Measurements from ENCODE around the gene SERPINB11.
"Not testable (repeated sequence)": the region's sequence is repeated elsewhere in the genome, so short reads cannot be mapped to it uniquely, and the experiment has no call there.

SERPINB11 gene, protein sequence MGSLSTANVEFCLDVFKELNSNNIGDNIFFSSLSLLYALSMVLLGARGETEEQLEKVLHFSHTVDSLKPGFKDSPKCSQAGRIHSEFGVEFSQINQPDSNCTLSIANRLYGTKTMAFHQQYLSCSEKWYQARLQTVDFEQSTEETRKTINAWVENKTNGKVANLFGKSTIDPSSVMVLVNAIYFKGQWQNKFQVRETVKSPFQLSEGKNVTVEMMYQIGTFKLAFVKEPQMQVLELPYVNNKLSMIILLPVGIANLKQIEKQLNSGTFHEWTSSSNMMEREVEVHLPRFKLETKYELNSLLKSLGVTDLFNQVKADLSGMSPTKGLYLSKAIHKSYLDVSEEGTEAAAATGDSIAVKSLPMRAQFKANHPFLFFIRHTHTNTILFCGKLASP
- total RNA-seq = 0 to 0.07 (median 0) reads per million in 3 experiments

DNA sequence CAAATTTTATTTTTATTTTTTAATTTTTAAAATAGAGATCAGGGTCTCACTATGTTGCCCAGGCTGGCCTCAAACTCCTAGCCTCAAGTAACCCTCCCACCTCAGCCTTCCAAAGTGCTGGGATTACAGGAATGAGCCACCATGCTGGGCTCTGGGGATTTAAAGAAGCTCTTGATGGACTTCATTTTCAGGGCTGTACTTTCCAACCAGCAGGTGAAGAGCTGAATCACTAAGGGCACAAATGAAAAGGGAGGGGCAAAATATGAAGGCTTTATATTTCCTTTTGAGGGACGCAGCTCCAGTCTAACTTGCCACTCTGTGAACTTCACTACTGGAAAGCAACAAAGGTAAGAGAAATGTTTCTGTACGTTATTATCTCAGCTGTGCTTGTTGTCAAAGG, at the start of gene SERPINB11:
Gene SERPINB11 (plus strand): TSS at position 301 of the 400 bp plus-strand sequence. CDS start 7,234 bp downstream, outside the sequence.
- no peak for DNase-seq

DNA sequence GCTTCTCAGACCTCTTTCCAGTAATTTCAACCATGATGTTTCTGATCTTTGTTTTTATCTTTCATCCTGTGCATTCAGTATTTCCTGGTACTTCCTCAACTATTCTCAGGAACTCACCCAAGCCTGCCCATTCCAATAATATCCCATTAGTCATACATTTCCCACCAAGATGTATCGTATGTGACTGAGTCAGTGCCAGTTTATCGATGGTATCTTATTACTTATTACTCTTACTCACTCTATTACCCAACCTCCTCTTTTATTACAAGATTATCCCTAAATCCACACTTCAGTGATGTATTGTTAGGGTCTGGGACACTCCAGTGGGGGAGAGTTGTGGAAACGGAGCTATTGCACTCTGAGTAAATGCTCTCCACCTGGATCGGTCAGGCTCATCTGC, 43.8 kb upstream of the SERPINB11 start:
- not testable (repeated sequence) for DNase-seq

DNA sequence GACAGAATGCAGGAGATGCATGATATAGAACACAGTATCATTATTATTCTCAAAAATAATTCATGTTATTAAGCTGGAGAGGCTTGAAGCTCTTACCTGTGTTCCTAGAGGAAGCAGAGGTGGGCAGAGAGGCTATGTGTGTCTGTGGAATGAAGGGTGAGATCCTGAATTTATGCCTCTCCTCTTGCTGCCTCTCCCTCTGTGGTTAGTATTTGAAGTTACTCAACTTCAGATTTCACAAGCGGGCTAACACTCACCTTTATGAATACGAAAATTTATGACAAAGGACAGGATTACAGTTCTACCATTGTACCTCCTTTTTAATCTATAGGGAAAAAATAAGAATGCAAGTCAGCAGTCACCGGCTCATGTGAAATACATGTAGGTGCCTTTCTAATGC, 41.0 kb upstream of the SERPINB11 start, which contains the start of gene SERPINB3:
Gene SERPINB3 (minus strand): TSS at position 144 of the 400 bp plus-strand sequence. CDS start 677 bp downstream, outside the sequence.
- DNase-seq = not testable (repeated sequence)

DNA sequence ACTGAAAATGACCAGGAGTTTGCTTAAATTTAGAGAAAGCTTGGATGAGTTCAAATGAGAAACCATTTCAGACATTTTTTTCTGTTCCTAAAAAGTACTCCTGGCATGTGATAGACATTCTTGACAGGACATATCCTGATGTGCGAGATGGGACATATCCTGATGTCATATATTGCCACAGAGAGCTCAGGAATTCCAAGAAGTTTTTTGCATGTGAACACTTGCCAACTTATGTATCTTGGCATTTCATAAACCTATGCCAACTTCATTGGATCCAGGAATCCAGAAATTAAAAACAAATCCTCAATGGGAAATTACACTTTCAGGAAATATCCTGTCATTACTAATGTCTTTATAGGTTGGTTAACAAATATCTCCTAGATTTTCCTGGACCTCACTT, 38.2 kb upstream of the SERPINB11 start:
- DNase-seq = no peak

DNA sequence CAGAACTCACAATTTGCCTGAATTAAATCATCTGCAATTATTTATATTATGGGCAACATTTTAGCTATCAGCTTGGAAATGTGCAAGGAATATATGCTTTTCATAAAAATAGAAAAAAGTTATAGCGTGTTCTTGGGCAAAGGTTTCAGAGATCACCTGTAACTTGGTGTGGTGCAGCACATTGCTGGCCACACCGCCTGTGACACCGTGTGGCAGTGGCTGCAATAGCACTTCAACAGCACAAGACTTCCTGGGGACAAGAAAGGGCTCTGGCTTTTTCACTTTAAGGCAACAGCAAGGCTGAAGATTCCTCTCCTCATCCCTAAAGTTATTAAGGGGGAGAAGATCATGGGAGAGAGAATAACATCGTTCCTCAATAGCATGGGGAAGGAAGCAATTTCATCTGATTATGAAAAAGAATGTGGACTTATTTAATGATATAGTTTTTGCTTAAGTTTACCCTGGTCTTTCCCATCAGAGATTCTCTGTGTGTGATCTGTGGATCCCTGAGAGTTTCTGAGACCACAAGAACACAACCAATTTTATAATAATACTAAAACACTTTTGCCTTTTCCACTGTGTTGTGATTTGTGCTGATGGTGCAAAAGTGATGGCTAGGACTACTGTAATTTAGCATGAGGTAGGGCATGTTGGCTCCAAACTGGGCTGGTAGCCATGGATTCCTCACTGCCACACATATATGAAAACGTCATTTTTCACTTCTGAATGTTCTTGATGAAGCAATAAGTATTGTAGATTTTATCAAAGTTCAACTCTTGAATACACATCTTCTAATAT, 26.0 kb upstream of the SERPINB11 start:
- no peak for DNase-seq

DNA sequence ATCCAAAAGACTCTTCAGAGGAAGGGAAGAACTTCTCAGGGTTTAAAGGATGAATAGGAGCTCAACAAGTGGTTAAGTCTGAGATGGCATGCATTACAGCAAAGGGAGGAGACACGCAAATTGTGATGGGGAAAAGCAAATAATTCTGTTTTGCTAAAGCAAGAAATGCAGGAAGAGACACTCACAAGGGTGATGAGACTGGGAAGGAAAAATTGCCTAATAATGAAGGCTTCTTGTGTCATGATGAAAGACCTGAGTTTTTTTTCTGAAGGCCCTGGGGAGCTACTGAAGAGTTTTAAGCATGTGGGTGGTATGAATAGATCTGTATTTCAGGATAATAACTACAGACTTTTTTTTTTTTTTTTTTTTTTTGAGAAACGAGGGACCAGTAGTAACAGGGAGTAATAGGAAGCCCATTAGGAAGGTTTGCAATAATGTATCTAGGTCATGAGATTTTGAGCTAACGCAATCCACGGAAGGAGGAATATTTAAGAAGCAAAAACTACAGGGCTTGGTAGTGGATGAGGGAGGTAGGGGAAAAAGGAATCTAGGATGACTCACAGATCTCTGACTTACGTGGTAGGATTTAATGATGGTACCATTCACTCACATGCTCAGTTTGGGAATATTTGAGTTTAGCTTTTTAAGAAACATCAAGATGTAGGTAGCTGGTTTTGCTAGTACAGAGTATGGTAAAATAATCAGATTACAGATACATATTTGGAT, 25.1 kb upstream of the SERPINB11 start:
- DNase-seq = no peak

DNA sequence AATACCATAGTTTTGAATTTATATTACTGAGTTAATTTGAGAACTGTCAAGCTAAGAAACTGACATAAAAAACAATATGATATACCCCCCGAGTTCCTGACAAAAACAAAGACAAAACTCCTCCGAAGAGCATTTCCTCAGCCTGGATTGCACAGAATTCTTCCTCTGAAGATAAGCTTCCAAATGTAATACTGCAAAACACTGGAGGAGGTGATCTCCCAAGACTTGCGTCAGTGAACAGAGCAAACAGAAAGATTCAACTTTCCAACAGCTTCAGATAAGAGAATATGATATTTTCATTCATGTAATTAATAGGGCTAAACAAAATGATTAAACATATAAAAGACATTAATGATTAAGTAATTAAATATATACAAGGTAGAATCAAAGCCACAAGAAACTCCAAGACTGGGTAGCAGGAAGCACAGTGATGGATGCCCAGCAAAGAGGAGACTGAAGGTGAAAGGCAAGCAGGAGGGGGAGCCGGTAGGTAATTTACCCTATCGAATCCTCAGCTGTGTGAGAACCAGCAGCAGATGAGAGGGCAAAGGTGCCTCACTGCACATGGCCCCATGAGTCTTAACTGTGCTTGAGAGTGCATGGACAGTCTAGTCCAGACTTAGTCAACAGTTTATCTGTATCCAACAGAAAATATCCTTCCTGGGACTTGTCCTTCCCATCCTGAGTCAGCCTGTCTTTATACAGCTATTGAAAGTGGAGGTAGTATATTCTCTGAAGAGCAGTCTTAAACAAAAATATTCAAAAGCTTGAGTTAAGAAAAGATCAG, 22.7 kb upstream of the SERPINB11 start:
- DNase-seq = no peak

DNA sequence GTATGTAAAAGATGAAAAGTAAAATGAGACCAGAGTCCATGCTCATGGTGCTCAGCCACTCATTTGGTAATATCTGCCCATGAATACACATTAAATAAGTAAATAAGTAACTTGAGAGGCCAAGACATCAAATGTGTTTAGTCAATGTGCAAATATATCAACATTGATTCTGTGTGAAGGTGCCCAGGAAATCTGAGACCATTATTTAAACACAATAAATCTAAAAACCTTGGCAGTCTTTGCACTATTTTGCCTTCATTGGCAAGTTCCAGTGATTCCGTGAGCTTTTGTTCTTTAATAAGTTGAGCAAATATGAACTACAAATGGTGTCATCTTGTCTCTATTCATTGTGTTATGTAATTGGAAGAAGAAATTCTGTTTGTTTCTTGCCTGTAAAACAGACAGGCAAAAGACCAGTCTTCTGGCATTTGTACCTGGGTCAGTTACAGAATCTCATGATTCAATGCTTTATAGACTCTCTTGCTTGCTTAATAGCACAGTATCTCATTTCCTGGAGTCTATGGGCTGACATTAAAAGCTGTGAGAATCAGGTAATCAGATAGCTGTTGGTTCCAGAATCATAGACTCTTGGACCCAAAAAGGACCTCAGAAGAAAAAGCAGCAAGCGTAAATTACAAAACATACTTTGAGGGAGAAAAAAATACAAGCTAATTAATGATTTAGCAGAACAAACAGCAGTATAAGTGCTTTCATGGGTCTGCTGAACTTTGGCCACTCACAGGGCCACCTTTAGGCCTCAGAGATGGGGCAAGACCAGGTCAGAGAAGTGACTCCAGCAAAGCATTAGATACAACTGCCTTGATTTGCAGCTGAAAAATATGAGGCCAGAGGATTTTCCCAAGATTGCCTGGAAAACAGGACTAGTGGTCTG, 21.1 kb upstream of the SERPINB11 start:
- no peak for DNase-seq

DNA sequence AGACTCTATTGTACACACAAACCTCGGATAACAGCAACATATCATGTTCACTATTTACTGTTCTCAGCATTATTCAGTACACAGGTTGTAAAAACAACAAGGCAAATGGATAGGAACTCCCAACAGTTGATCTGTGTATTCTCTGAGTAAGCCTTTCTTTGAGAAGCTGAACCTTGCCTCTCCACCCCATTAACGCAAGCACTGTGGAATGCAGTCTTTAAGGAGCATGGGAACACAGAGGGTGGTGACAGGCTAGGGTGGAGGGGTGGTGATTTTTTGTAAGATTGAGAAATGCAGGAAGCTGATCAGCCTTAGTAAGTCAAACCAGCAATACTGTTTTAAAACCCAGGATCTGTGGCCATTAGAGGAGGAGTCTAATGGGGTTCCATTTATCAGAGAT, 19.6 kb upstream of the SERPINB11 start:
- no peak for DNase-seq

DNA sequence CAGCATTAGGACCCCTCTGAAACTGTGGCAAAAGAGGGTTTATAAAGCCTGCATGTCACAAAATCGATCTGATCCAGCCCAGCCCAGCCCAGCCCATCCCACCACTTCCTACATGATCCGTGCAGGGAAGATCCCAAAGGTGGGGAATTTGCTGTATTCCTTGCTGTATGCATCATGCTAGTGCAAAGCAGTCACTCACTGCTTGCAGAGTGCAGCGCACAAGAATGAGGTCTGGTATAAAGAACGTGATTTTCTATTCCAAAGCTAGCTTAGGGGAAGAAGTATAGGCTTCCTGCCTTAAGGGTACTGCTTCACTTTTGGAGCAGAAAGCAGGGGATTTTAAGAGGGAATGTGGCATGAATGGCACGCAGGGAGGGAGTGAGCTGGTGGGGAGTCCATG, 18.9 kb upstream of the SERPINB11 start:
- DNase-seq = no peak

DNA sequence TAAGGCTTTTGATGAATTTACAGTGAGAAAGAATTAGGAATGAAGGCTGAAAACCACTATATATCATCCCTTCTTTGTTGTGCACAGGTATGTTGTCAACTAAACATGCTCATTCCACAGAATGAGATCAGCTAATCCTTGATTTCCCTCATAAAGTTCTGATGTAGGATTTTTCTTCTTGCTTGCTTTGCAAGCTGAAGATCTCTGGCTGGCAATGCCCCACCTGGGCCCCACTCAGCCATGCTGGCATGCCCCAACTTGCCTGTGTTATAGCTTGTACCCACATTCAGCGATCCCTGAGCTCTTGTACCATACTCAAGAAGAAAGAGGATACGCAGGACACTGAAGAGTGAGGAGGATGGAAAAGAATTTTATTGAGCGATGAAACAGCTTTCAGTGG, 18.0 kb upstream of the SERPINB11 start:
- no peak for DNase-seq

DNA sequence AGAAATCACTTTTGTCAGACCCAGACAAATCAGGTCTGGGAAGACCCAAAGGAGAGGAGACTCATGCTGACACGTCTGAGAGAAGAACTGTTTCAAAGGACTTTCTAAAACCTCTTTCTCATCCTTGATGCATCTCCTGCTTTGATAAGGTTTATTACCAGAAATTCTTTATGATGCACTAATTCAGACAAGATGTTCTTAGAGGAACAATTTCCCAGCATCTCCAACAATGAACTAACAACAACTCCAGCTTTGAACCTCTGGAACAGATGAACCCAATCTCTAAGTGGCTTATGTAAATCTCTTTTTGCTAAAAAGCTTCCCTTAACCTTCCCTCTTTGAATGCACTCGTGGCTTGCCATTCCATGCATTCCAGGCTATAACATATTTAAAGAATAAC, 15.9 kb upstream of the SERPINB11 start:
- DNase-seq = no peak

DNA sequence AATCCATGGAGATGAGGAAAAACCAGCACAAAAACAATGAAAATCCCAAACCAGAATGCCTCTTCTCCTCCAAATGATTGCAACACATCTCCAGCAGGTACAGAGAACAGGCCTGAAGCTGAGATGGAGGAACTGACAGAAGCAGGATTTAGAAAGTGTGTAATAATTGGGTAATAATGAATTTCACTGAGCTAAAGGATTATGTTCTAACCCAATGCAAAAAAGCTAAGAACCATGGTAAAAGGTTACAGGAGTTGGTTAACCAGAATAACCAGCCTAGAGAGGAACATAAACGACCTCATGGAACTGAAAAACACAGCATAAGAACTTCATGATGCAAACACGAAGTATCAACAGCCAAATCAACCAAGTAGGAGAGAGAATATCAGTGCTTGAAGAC, 13.7 kb upstream of the SERPINB11 start:
- no peak for DNase-seq

DNA sequence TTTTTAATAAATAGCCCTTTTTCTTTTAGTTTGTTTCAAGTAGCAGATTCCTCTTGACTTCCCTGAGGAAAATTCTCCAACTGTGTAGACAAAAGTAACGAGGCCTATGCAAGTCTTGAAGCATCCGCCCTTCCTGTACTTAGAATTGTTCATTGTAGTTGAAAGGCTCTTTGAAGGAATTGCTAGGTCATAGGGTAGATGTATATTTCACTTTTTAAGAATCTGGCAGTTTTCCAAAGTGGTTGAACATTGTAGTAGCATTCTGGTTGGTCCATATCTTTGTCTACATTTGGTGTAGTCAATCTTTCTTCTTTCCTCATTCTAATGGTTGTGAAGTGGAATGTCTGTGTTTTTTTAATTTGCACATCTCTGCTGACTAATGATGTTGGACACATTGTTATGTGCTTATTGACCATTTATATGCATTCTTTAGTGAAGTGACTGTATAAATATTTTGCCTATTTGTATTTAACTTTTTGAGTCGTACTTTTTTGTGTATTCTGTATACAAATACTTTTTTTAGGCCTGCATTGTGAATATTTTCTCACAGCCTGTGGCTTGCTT, 5.6 kb upstream of the SERPINB11 start:
- DNase-seq = no peak

DNA sequence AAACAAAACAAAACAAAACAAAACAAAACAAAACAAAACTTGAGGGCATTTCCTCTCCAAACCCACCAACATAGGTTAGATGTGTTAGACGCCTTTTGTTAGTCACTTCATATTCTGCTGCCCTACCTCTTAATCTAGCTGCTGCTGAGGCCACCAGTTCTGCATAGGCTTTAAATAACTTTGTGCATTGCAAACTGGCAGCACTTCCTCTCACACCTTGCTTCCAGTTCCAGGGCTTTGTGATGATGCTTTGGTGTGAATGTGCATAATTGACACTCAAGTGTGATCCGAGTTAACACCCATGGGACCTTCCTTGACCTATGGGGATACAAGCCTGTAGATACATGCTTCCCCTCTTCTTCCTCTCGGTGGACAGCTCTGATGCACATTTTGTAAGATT, 2.3 kb upstream of the SERPINB11 start:
- DNase-seq = no peak

DNA sequence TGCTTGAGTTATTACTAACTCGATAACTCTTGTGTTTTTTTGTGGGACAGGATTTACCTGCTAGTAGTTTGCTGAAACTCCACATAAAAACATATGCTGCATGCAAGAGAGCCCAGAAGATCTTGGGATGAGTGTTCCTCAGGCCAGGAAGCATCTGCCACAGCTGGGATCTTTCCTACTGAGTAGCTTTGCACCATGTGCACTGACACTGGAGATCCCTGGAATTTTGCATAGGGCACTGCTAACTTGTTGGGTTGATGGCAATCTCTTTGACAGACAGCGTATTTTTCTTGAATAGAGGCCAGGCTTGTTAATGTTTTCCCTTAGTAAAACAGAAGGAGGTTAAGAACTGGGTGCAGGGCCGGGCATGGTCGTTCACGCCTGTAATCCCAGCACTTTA, 808 bp upstream of the SERPINB11 start:
- no peak for DNase-seq

DNA sequence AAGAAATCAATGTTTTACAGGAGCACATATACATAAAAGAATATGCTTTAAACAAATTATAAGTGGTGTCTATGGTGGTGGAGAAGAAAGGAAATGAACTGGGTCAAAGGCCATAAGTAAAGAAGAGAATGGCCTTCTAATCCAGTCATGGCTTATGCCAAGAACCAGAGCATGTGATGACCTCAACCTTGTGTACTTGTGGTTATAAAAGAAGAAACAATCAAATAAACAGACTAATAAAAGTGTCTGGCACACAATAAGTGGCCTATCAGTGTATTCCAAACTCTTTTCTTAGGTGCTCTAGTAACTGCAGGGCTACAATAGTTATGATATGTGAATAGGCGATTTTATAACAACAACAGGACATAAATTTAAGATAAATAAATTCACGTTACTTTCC, 2.6 kb downstream of the SERPINB11 start:
- DNase-seq = no peak

DNA sequence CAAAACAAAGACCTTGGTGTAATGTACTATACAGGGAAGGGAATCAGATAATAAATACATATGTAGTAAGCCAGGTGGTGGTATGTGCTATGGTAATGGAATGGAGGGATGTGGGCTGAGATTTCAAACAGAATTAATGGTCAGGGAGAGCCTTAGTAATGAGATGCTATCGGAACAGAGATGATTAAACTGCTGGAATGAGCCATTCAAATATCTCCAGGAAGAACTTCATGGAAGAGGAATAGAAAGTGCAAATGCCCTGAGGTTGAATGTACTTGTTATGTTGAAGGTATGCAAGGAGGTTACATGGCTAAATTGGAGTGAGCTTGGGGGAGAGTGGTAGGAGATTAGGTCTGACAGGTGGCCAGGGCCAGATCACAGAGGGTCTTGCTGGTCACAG, 5.1 kb downstream of the SERPINB11 start:
- DNase-seq = no peak

DNA sequence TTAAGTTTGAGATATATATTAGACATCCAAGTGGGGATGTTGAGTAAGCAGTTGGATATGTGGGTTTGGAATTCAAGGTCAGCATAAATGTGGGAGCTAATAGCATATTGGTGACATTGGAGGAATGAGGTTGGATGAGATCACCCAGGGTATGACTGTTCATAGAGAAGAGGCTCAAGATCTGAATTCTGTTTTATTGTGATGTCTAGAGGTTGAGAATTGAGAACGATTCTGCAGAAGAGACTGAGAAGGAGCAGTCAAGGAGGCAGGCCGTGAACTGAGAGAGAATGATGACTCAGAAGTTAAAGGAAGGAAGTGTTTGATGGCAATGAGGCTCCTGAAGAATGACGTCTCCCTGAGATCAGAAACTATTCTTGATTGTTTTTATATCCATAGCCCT, 5.9 kb downstream of the SERPINB11 start:
- no peak for DNase-seq

DNA sequence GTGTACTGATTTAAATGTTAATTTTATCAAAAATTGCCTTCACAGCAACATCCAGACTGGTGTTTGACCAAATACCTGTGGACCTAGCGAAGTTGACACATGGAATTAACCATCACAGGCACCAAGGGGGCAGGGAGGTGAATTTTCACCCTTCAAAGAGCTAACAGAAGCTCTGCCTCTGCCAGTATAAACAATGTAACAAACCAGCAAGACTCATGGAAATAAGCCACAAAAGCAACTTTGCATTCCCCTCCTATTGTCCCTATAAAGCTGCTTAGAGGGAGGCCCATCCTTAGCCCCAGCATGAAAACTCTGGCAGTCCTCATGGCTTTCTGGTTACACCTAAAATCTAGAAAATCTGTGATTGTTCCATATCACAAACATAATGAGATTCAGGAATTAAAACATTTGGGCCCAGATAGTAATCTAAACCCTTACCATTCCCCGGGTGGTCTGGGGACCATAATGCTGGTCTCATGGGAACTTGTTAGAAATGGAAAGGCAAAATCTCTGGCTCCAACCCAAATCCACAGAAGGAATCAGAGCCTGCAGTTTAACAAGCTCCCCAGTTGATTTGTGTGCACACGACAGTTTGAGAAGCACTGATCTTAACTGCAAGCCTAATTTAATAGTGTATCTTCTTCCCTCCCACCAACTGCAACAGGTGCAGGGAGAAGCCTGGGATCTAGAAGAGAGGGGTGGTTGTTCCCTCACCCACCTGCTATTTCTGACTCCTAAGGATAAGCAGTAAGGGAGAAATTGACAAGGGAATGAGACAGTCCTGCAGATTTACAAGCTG, 23.1 kb downstream of the SERPINB11 start:
- no peak for DNase-seq

Measured in central memory CD4-positive, alpha-beta T cell (primary cell).